Melanocyte of skin (primary cell): ENCODE measurements around the gene HACL1. TPM values are rescaled to one million over a fixed set of nuclear protein-coding genes. Genes with fewer than 3 reads are reported as not detected.

Source experiments
- total RNA-seq, 2 donors: library from RNA; depleted of rRNA; stranded (reverse); fragments of >200 nt; gene quantifications; 2 replicates each; pipeline ENCODE4 v1.2.3, GENCODE V29; 2012

HACL1 gene
- total RNA-seq: 10 to 100 TPM; 61.9 to 69.6 TPM

GRCh38 chr3:15601399-15602145, at the start of gene HACL1, which contains the start of gene BTD:
Gene HACL1, minus strand, starts transcription at chr3:15601569. Its CDS starts 106 bp downstream, at chr3:15601463.
Gene BTD, plus strand, starts transcription at chr3:15601745. Its CDS starts 33,695 bp downstream, at chr3:15635440.

DNA sequence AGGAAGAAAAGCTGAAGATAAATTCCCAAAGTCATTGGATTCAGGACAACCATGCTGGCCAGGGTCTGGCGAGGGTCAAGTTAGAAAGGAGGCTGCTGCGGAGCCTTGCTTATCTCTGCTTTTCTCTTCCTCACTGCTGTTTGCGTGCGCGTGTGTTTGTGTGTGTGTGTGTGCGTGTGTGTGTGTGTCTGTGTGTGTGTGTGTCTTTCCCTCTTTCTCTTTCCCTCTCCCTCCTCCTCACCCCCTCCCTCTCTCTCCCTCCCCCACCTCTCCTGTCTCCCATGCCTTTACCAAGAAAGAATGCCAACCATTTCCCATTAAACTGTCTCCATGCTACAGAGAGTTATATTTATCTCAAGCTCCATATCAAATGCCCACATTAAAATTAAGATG, 79.8 kb downstream of the HACL1 start, which contains the start of gene COLQ:
COLQ (minus strand) TSS at position 134 of the 393 bp plus-strand sequence; CDS start at position 53, 81 bp downstream.

Other genes starting within 250 kb of the HACL1 start
- 10 to 100 TPM; 20.6 to 35.0 TPM for gene METTL6, start 174.0 kb downstream of the HACL1 start, total RNA-seq
- gene EAF1, start 174.0 kb downstream of the HACL1 start, total RNA-seq: 10 to 100 TPM; 30.6 to 48.0 TPM
- gene COLQ, start 79.9 kb downstream of the HACL1 start, total RNA-seq: 1 to 10 TPM; 2.1 to 2.3 TPM
- gene BTD, start 176 bp upstream of the HACL1 start, total RNA-seq: 10 to 100 TPM; 56.6 to 60.9 TPM
- gene ANKRD28, start 196.4 kb upstream of the HACL1 start, total RNA-seq: 100 to 1,000 TPM; 187 to 221 TPM